Ectodermal cell (in vitro differentiated cells): ENCODE data around the gene NEK10.
"Not testable (repeated sequence)": the region's sequence is repeated elsewhere in the genome, so short reads cannot be mapped to it uniquely, and the experiment has no call there.

Experiments
- H3K27ac ChIP-seq: 2 replicates; pipeline ENCODE4 v1.7.0; 2013; ENCODE audit warnings: mild to moderate bottlenecking, low read depth, low read length; ENCODE audit not compliant: insufficient read depth, poor library complexity, severe bottlenecking
- H3K27me3 ChIP-seq: 2 replicates; pipeline ENCODE4 v1.7.0; 2013; ENCODE audit warnings: mild to moderate bottlenecking, low read length; ENCODE audit not compliant: insufficient read depth, control insufficient read depth, poor library complexity, severe bottlenecking
- H3K36me3 ChIP-seq: one replicate; pipeline ENCODE4 v1.7.0; 2013; ENCODE audit warnings: low read length; ENCODE audit not compliant: control insufficient read depth, insufficient read depth
- H3K4me1 ChIP-seq: one replicate; pipeline ENCODE4 v1.7.0; 2013; ENCODE audit warnings: low read length; ENCODE audit not compliant: control insufficient read depth, insufficient read depth
- H3K4me3 ChIP-seq: 2 replicates; pipeline ENCODE4 v1.7.0; 2013; ENCODE audit warnings: low read depth, low read length, control low read depth; ENCODE audit not compliant: insufficient read depth
- H3K9me3 ChIP-seq: 2 replicates; pipeline ENCODE4 v1.7.0; 2013; ENCODE audit warnings: mild to moderate bottlenecking, low read length, moderate library complexity; ENCODE audit not compliant: control insufficient read depth
- WGBS, 2 experiments: methylation state at CpG; one replicate each; pipeline ENCODE4 v1.1.7; 2013; ENCODE audit warnings: missing lambda C conversion rate in 2 of 2; 5-methylcytosine and 5-hydroxymethylcytosine counted together

NEK10 gene

DNA sequence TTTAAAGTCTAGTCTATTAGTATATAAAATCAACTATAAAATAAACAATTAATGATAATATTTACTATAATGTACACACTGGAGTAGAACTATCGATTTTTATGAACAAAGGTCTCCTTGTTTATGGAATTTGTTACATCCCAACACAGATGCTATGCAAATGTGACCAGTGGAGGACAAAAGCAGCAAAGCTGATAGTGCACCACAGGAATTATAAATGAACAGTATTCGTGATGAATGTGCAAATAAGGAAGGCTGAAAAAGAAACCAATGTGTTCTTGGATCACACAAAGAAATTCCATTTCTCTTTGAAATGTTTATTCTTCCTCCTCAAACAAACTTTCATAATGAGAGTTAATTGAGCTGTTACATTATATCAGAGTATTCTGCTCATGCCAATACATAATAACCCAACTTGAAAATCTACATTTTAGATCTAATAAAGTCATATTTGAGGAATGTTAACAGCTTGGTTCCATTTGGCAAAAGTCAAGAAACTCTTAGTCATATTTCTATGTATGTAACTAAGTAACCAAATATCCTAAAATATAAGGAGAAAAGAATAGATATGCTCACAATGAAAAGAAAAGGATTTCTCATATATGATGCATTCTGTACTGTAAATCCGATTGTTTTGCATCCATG lies 79.3 kb downstream of the NEK10 start:
- 92 to 98% methylated on average over 3 of the region's 3 CpGs for WGBS, 2 experiments
- Histone ChIP-seq H3K36me3 (no peaks in the 10 kb centered on the region), H3K4me3 (no peak overlapping the region), H3K27ac (no peak overlapping the region), H3K27me3 (no peaks in the 10 kb centered on the region), H3K4me1 (no peaks in the 10 kb centered on the region), H3K9me3 (no peaks in the 10 kb centered on the region)

DNA sequence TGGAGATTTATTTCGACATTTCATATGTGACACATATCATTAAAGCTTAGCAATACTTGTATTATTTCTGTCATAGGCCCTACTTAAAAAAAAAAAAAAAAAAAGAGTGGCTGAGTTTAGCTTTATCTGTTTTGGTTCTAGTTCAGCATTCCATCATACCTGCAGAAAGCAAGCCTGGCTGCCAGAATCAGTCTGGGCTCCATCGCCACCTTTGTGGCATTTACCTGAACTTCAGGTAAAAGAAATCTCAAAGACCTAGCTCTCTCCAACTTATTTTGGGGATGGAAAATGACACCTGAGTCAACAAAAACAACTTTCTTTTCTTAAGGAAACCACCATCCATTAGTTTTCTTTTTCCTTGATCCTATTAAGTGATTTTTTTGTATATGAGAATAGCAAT lies 82.1 kb downstream of the NEK10 start:
- H3K36me3 ChIP-seq: no peaks in the 10 kb centered on the region
- no peaks in the 10 kb centered on the region for H3K4me1 ChIP-seq
- H3K27ac ChIP-seq: no peak overlapping the region
- H3K9me3 ChIP-seq: no peaks in the 10 kb centered on the region
- H3K27me3 ChIP-seq: no peaks in the 10 kb centered on the region
- no peak overlapping the region for H3K4me3 ChIP-seq
- 91 to 92% methylated on average over 2 of the region's 2 CpGs for WGBS, 2 experiments

DNA sequence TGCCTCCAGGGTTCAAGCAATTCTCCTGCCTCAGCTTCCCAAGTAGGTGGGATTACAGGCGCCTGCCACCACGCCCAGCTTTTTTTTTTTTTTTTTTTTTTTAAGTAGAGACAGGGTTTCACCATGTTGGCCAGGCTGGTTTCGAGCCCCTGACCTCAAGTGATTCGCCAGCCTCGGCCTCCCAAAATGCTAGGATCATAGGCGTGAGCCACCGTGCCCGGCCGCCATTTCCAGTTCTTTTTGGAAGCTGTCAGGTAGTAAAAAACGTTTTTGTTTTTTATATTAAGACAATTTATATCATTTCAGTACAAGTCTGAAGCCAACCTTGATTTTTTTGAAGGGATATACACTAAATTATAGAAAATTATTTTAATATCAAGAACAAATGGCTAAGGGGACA lies 82.7 kb downstream of the NEK10 start:
- not testable (repeated sequence) for H3K4me1 ChIP-seq, H3K27me3 ChIP-seq, H3K4me3 ChIP-seq, H3K27ac ChIP-seq, H3K9me3 ChIP-seq, H3K36me3 ChIP-seq
- 90 to 93% methylated on average over 5 to 7 of the region's 10 CpGs for WGBS, 2 experiments

DNA sequence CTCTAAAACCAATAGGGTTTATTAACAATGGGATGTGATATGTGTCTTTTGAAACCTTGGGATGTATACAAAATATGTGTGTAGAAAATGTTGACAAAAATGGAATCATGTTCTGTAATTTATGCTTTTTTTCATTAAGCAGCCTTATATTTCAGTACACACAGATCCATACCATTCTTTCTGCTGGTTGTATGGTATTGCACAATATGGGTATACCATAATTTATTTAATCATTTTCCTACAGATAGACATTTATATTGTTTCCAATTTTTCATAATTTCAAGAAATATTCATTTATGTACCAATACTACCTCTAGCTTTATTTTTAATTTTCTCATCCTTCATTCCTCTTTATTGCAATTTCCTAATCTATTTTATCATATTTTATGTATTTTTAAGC lies 83.5 kb downstream of the NEK10 start:
- Histone ChIP-seq H3K9me3 (no peaks in the 10 kb centered on the region), H3K4me1 (no peaks in the 10 kb centered on the region), H3K27me3 (no peaks in the 10 kb centered on the region), H3K36me3 (no peaks in the 10 kb centered on the region), H3K27ac (no peak overlapping the region), H3K4me3 (no peak overlapping the region)

DNA sequence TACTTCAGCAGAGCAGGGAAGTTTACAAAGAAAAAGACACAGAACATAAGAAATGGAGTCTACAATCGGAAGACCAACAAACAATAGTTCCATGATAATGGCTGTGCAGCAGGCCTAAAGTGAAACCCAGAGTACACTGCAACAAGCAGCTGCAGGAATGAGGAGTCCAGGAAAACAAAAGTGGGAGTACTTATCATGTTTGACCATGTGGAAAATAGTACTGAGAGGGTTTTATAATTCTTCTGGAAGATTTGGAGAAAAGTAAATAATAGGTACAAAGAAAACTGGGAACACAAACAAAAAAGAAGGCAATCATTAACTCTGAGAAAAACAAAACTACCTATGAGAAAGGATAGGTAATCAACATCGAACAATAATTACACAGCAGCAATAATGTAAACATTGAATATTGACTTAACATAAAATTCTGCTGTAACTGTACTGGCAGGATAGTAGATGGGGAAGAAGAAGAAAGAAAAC lies 87.5 kb downstream of the NEK10 start:
- no peak overlapping the region for H3K27ac ChIP-seq
- no peaks in the 10 kb centered on the region for H3K36me3 ChIP-seq
- no peaks in the 10 kb centered on the region for H3K4me1 ChIP-seq
- 89 to 95% methylated on average over 1 of the region's 2 CpGs for WGBS, 2 experiments
- H3K4me3 ChIP-seq: no peak overlapping the region
- H3K9me3 ChIP-seq: no peaks in the 10 kb centered on the region
- no peaks in the 10 kb centered on the region for H3K27me3 ChIP-seq

DNA sequence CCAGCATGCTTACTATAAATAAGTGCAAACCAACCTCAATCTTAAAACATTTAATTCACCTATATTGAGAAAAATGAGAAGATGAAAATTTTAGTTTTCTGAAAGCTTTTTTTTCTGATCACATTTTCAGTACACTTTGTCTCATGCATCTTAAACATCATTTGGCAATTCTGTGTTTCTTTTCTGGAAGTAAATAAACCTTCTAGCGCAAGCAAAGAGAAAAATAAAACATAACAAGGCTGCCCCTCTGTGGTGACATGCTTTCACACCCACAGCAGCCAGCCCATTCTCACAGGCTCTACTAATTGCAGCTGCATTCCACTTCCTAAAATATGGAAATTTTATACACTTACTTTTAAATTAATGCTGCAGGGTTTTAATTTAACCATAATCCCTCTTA lies 90.1 kb downstream of the NEK10 start:
- Histone ChIP-seq H3K9me3 (no peaks in the 10 kb centered on the region), H3K4me1 (no peaks in the 10 kb centered on the region), H3K27ac (no peak overlapping the region), H3K36me3 (no peaks in the 10 kb centered on the region), H3K4me3 (no peak overlapping the region), H3K27me3 (no peaks in the 10 kb centered on the region)
- 86 to 93% methylated on average over 1 of the region's 1 CpG for WGBS, 2 experiments

DNA sequence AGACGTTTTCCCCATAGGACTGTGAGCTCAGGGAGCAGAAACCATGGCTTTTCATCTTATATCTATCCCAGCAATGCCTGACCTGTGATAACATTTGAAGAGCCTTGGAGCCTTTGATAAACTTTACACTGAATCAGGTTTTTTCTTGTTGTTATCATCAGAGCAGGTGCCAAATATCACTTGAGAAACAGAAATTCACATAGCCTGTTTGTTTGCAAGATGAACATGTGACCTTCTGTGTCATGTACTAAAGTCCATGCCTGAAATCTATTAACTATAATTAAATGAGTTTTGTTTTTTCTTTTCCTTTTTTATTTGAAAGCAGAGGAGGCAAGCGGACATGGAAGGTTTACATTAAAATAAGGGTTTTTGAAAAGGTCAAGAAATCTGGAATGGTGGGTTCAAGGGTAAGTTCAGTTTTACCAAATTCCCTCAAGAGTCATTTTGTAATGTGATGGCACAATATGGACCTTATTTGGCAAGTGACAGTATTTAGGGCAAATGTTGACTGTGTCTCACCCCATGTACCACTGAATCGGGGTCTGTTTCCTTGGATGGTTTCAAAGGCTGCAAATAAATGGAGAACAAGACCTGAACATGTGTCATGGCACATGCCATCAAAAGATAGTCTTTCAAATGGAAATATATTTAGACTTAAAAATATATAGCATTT lies 90.7 kb downstream of the NEK10 start:
- H3K27me3 ChIP-seq: no peaks in the 10 kb centered on the region
- no peaks in the 10 kb centered on the region for H3K36me3 ChIP-seq
- no peaks in the 10 kb centered on the region for H3K4me1 ChIP-seq
- H3K4me3 ChIP-seq: no peak overlapping the region
- WGBS, 2 experiments: 73 to 75% methylated on average over 3 of the region's 3 CpGs
- no peak overlapping the region for H3K27ac ChIP-seq
- no peaks in the 10 kb centered on the region for H3K9me3 ChIP-seq

DNA sequence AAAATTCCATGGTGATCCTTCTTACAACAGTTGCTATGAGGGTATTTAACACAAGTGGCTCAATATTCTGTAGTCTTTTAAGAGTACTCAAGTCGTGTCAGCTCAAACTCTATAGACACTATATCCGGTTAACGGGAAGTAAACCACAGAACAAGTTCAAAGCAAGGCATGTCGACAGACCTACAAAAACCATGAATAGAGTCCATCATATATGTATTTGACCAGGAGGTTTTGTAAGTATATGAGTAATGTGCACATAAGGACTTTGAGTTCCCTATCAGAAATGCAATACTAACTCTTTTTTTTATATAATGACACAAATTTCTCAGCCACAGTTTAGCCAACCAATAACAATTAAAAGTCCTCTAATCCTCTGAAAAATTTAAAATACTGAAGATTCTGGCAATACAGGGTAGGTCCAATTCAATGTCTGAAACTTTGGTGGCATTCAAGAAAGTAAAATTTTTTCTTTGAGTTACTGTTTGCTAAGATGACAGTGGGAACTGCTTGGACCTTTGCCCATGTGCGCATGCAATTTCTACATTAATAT lies 93.7 kb downstream of the NEK10 start:
- H3K36me3 ChIP-seq: no peaks in the 10 kb centered on the region
- no peak overlapping the region for H3K4me3 ChIP-seq
- 93% methylated on average over 3 to 5 of the region's 5 CpGs for WGBS, 2 experiments
- H3K27me3 ChIP-seq: no peaks in the 10 kb centered on the region
- no peak overlapping the region for H3K27ac ChIP-seq
- no peaks in the 10 kb centered on the region for H3K9me3 ChIP-seq
- H3K4me1 ChIP-seq: no peaks in the 10 kb centered on the region

DNA sequence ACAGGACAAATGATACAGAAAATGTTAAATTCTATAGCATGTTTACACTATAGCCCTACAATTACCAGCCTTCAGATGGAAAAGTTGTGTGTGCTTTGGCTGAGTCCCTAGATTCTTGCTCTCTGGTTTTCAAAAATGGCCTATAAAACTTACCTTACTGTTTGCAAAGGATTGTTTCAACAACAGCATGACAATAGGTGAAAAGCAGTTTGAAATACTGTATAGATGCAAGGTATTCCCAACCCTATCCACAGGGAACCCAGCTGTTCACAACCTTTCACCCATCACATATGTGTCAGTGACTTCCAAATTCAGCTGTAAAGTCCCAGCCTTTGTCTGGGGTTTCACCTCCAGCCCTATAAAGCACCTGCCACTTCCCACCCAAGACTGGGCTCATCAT lies 97.3 kb downstream of the NEK10 start:
- H3K4me3 ChIP-seq: no peak overlapping the region
- H3K4me1 ChIP-seq: no peaks in the 10 kb centered on the region
- H3K36me3 ChIP-seq: no peaks in the 10 kb centered on the region
- no peak overlapping the region for H3K27ac ChIP-seq
- no peaks in the 10 kb centered on the region for H3K9me3 ChIP-seq
- no peaks in the 10 kb centered on the region for H3K27me3 ChIP-seq

DNA sequence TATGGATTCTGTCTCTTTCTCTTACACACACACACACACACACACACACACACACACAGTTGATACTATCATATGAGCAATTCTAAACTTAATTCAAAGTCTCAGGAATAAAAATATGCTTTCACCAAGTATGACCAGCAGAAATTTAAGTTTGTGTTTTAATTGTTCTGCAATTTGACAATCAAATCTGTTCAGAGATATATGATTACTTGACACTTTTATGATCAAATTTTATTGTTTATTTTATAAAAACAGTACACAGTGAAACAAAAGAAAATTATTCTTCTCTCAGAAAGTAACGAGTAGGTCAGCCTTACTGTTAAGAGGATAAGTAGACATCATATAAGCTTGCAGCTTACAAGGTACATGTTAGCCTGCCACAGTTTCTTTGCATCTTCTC lies 114.3 kb downstream of the NEK10 start:
- Histone ChIP-seq H3K27me3 (no peaks in the 10 kb centered on the region), H3K4me1 (no peaks in the 10 kb centered on the region), H3K4me3 (no peak overlapping the region), H3K27ac (no peak overlapping the region), H3K36me3 (no peaks in the 10 kb centered on the region), H3K9me3 (no peaks in the 10 kb centered on the region)
- 94% methylated on average over 1 of the region's 1 CpG; no CpG with 5 or more reads in 1 of the 2 experiments for WGBS, 2 experiments
